Epidermal melanocyte (primary cell): ENCODE results near the gene LRRIQ1.
A peak's percentile ranks its signal among the peaks of the same experiment; 100 is the strongest.

ENCODE experiments used
- DNase-seq: peaks from one replicate; pipeline ENCODE4 v3.0.0; 2011; ENCODE audit warnings: low spot score; ENCODE audit not compliant: insufficient read length

LRRIQ1 gene

GRCh38 chr12:85279449-85280164 lies 243.5 kb downstream of the LRRIQ1 start:
- DNase-seq, result peak; percentile 24

DNA sequence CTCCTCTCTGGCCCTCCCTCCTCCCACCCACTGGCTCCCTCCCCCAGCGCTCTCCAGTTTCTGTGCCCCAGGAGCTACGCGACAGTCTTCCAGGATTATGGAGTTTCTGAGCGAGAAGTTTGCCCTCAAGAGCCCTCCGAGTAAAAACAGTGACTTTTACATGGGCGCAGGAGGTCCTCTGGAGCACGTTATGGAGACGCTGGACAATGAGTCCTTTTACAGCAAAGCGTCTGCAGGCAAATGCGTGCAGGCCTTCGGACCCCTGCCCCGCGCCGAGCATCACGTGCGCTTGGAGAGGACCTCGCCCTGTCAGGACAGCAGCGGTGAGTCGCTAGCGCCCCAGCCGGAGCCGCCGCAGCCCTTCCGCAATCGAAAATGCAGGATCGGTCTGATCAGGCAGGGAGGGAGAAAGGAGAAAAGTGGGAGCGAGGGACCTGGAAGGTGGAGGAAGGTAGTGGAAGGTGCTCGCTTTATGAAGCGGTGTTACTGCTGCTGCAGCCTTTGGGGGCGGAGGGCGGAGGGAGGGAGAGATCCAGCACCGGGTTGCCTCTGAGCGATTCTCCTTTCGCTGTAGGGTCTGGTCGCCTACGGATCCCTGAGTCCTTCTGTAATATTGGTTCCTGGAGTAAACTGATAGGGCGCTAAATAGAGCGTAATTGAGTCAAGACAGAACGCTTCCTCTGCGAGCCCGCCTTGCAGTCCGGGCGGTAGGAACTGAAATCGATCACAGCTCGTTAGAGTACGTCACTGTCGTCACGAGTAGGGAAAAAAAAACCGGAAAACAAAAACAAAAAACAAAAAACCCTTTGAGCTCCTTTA lies 244.2 kb downstream of the LRRIQ1 start, which contains the start of gene ALX1:
Gene ALX1, plus strand, starts transcription at position 56 of the 819 bp plus-strand sequence. Its CDS starts 42 bp downstream, at position 98.
- peak; percentile 25 for DNase-seq

- DNase-seq, result no peak
Measured at GRCh38 chr12:85280984-85281630, 245.0 kb downstream of the LRRIQ1 start.

DNA sequence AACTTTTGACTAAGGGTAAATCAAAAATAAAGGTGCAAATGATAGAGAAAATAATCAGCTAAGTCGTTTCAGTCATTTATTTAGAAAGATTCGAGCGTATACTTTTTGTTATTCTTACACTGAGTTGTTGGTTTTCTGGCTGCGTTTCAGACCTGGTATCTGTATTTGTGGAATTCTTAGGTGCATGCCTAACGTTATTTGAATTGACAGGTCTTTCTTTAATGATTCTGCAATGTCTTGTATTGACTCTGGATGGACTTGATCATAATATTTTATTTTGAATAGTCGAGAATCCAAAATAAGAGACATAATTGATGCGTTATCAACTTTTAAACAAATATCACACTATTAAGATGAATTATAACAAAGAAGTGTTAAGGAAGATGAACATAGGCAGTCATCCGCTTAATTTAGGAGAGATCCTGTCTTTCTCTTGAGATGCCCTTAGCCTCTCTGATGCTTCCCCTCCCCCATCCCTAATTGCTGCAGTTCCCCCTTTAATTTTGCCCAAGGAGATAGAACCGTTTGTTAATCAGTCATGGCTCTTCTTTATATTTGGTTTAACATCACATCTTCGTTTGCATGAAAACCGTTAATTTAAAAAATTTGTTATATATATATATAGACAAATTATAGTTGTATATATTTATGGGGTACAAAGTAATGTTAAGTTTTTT lies 245.6 kb downstream of the LRRIQ1 start:
- no peak for DNase-seq

- no peak for DNase-seq
Measured at GRCh38 chr12:85283560-85283959, 247.4 kb downstream of the LRRIQ1 start.
